Heart left ventricle (tissue), 13 donors: ENCODE results near the gene BTN2A1.

Source experiments
- POLR2A ChIP-seq, 2 donors: fragments of 450-650 bp; IDR thresholded peaks; one replicate each; pipeline ENCODE4 v1.6.1; 2017; ENCODE audit warnings: antibody characterized with exemption in 2 of 2, mild to moderate bottlenecking in 2 of 2, moderate library complexity in 2 of 2
- TF ChIP-seq, protein P1 (sequence below), 12 donors: fragments of 200-600 bp; sonication (generic) in 4 of 12; IDR thresholded peaks; one replicate each; pipeline versions ENCODE4 v1.5.0 to v1.8.0; 2018 to 2022; ENCODE audit warnings: antibody characterized with exemption in 12 of 12, mild to moderate bottlenecking in 5 of 12
- donor health status: ischemic (EF 13 %, LVEDD 7.1; RV severe dilation, severe dysfunction).
- donor health status: DM: no; HTN: yes; CAD: no.
- donor health status: DM: no; HTN: no; CAD: no.
- donor health status: ischemic (EF 25% LVEDD 6.9; RV normal size, moderate dysfunction).
- donor health status: ischemic (EF 25% LVEDD 5.7; RV mildly dilated, moderate dysfunction).
- donor health status: ischemic (EF 35%, LVEDD 5.7; RV mildly dilated, moderate dysfunction).
- donor health status: nonischemic (EF 11% LVEDD 7.7; RV severe dilation, severe dysfunction).
- donor health status: DM: yes; HTN: yes; CAD: no.
- donor health status: PGD.
- donor health status: ischemic (EF 29% LVEDD 5.4; RV normal size, mild dysfunction).
- donor health status: nonischemic (EF 23%, LVEDD 6.1; RV moderate dilation, normal function).

DNA sequence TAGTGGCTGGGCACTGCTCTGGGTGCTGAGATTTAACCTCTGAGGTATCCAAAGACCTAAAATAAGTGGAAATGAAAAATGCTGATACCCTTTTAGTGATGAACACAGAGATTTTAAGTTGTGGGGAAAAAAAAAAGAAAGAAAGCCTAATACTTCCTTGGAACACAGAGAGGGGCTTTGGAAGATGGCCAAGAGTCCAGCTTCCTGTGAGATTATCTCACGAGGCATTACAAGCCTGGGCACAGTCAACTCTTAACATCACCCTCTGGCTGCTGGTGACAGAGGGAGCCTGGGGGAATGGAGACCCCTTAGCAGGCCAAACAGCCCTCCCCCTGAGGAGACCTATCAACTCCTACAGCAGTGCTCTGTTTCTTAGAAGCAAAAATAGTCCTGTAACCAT lies 19.7 kb downstream of the BTN2A1 start:
- TF ChIP-seq, protein P1, sequence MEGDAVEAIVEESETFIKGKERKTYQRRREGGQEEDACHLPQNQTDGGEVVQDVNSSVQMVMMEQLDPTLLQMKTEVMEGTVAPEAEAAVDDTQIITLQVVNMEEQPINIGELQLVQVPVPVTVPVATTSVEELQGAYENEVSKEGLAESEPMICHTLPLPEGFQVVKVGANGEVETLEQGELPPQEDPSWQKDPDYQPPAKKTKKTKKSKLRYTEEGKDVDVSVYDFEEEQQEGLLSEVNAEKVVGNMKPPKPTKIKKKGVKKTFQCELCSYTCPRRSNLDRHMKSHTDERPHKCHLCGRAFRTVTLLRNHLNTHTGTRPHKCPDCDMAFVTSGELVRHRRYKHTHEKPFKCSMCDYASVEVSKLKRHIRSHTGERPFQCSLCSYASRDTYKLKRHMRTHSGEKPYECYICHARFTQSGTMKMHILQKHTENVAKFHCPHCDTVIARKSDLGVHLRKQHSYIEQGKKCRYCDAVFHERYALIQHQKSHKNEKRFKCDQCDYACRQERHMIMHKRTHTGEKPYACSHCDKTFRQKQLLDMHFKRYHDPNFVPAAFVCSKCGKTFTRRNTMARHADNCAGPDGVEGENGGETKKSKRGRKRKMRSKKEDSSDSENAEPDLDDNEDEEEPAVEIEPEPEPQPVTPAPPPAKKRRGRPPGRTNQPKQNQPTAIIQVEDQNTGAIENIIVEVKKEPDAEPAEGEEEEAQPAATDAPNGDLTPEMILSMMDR (IDR thresholded peaks at IDR 0.05): no peak
- TF ChIP-seq POLR2A (IDR thresholded peaks at IDR 0.05): no peak
